CD14-positive monocyte (primary cell): ENCODE measurements around the gene SEH1L. TPM values are rescaled to one million over a fixed set of nuclear protein-coding genes. Genes with fewer than 3 reads are reported as not detected.

ENCODE experiments used
- DNase-seq, 3 donors: peaks; one replicate each; pipeline ENCODE4 v3.0.0-alpha.2; 2011 to 2022
- H2AFZ ChIP-seq: 2 replicates; pipeline ENCODE4 v1.6.0; 2012; ENCODE audit warnings: mild to moderate bottlenecking, low read depth, low read length, inconsistent platforms; ENCODE audit not compliant: insufficient read depth, poor library complexity, severe bottlenecking
- H3K27ac ChIP-seq, 2 donors: 1 replicate in 1 of 2; 2 replicates in 1 of 2; pipeline ENCODE4 v1.5.1; 2012 to 2013; ENCODE audit warnings: low read length in 2 of 2, control low read depth in 1 of 2, inconsistent platforms in 1 of 2, low read depth in 1 of 2, mild to moderate bottlenecking in 1 of 2
- H3K27me3 ChIP-seq, 2 donors: one replicate each; pipeline versions ENCODE4 v1.6.0 to v1.6.1; 2011 to 2013; ENCODE audit warnings: low read length in 2 of 2; ENCODE audit not compliant: control insufficient read depth in 2 of 2, insufficient read depth in 2 of 2
- H3K36me3 ChIP-seq, 2 donors: replicated peaks in 1 of 2; 1 replicate in 1 of 2; 2 replicates in 1 of 2; pipeline versions ENCODE4 v1.5.1 to v1.6.1; 2012 to 2013; ENCODE audit warnings: low read length in 2 of 2, control low read depth in 1 of 2, inconsistent platforms in 1 of 2, mild to moderate bottlenecking in 1 of 2; ENCODE audit not compliant: insufficient read depth in 2 of 2, control insufficient read depth in 1 of 2
- H3K4me1 ChIP-seq, 2 donors: 1 replicate in 1 of 2; 2 replicates in 1 of 2; pipeline versions ENCODE4 v1.5.1 to v1.6.1; 2012 to 2013; ENCODE audit warnings: low read length in 2 of 2, control low read depth in 1 of 2, inconsistent platforms in 1 of 2, mild to moderate bottlenecking in 1 of 2, moderate library complexity in 1 of 2; ENCODE audit not compliant: insufficient read depth in 2 of 2, control insufficient read depth in 1 of 2
- H3K4me2 ChIP-seq: replicated peaks from 2 replicates; pipeline ENCODE3; 2012; ENCODE audit warnings: low read length, moderate library complexity, mild to moderate bottlenecking; ENCODE audit not compliant: poor library complexity, severe bottlenecking; ENCODE audit errors: extremely low read depth
- H3K4me3 ChIP-seq, 3 experiments: fragments of 200-600 bp in 1 of 3; sonication (generic) in 1 of 3; replicated peaks in 1 of 3; 1 replicate in 2 of 3; 2 replicates in 1 of 3; pipeline ENCODE4 v1.5.1; 2011 to 2013; ENCODE audit warnings: low read length in 3 of 3, mild to moderate bottlenecking in 3 of 3, control low read depth in 2 of 3, low read depth in 2 of 3, inconsistent platforms in 1 of 3, moderate library complexity in 1 of 3
- H3K79me2 ChIP-seq: 2 replicates; pipeline ENCODE4 v1.6.0; 2012; ENCODE audit warnings: mild to moderate bottlenecking, control low read depth, inconsistent platforms, low read length, moderate library complexity; ENCODE audit not compliant: insufficient read depth
- H3K9ac ChIP-seq: 2 replicates; pipeline ENCODE4 v1.6.0; 2017; ENCODE audit warnings: low read length, mild to moderate bottlenecking; ENCODE audit not compliant: insufficient read depth, poor library complexity, severe bottlenecking
- H3K9me3 ChIP-seq, 2 donors: replicated peaks in 1 of 2; 1 replicate in 1 of 2; 2 replicates in 1 of 2; pipeline versions ENCODE4 v1.5.1 to v1.6.1; 2012 to 2013; ENCODE audit warnings: low read length in 2 of 2, control low read depth in 1 of 2; ENCODE audit not compliant: control insufficient read depth in 1 of 2, insufficient read depth in 1 of 2
- H4K20me1 ChIP-seq: 2 replicates; pipeline ENCODE4 v1.6.0; 2012; ENCODE audit warnings: mild to moderate bottlenecking, low read length, control low read depth, moderate library complexity; ENCODE audit not compliant: insufficient read depth
- H3K27ac Mint-ChIP-seq, 7 donors: one replicate each; pipeline ENCODE4 v1.8.0; 2020; ENCODE audit warnings: mild to moderate bottlenecking in 7 of 7, mixed read lengths in 7 of 7, moderate library complexity in 6 of 7, inconsistent platforms in 2 of 7
- H3K27me3 Mint-ChIP-seq, 3 donors: one replicate each; pipeline ENCODE4 v1.8.0; 2021 to 2022; ENCODE audit warnings: low read depth in 3 of 3, mild to moderate bottlenecking in 3 of 3, mixed read lengths in 3 of 3, moderate library complexity in 3 of 3, inconsistent platforms in 1 of 3
- H3K36me3 Mint-ChIP-seq, 2 donors: one replicate each; pipeline ENCODE4 v1.8.0; 2020; ENCODE audit warnings: mixed read lengths in 2 of 2, inconsistent platforms in 1 of 2, mild to moderate bottlenecking in 1 of 2
- H3K4me1 Mint-ChIP-seq: one replicate; pipeline ENCODE4 v1.8.0; 2020; ENCODE audit warnings: mild to moderate bottlenecking, mixed read lengths
- H3K4me3 Mint-ChIP-seq, 2 donors: one replicate each; pipeline ENCODE4 v1.8.0; 2020; ENCODE audit warnings: mild to moderate bottlenecking in 2 of 2, mixed read lengths in 2 of 2, moderate library complexity in 1 of 2
- H3K9me3 Mint-ChIP-seq, 7 donors: one replicate each; pipeline ENCODE4 v1.8.0; 2020 to 2022; ENCODE audit warnings: mixed read lengths in 7 of 7, mild to moderate bottlenecking in 6 of 7, moderate library complexity in 6 of 7, inconsistent platforms in 2 of 7
- CTCF ChIP-seq: fragments of 200-600 bp; IDR thresholded peaks from one replicate; pipeline ENCODE4 v1.8.0; 2022; ENCODE audit warnings: antibody characterized with exemption, mild to moderate bottlenecking
- WGBS: methylation state at CpG from one replicate; pipeline ENCODE4 v1.1.5; 2013; ENCODE audit warnings: missing lambda C conversion rate; ENCODE audit not compliant: insufficient coverage; 5-methylcytosine and 5-hydroxymethylcytosine counted together
- intact Hi-C, 2 donors: fragments of 100-400 bp; cut with micrococcal nuclease; formaldehyde crosslinking; loops; one replicate each; pipeline versions ENCODE4 v1.15.0 to v1.15.1; 2023
- polyA plus RNA-seq, 3 donors: library from polyadenylated mRNA; depleted of rRNA in 1 of 3; unstranded in 2 of 3; stranded (reverse) in 1 of 3; fragments of 300-500 nt in 2 of 3; fragments of >200 nt in 1 of 3; fragmentation: Illumina TruSeq in 2 of 3; gene quantifications; 1 replicate in 2 of 3; 2 replicates in 1 of 3; pipeline ENCODE4 v1.2.3, GENCODE V29; 2012 to 2021

Gene SEH1L
- polyA plus RNA-seq, 3 donors = 7.1 to 26.9 (median 25.9) TPM

DNA sequence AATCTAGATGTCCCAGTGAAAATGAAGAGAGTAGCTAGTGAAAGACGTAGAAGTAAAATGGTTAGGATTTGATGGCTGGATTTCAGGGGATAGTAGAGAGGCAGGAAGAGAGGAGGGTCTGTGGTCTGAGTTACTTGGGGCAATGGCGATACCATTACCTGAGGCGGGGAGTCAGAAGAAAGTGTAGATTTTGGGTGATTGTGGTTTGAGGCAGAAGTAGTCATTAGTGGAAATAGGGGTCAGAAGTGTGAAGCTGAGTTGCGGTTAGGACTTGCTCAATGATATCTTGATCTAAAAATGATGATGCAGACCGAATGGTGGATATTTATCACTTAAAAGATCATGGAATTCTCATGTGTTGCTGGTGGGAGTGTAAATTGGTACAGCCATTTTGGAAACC is 84.4 kb downstream of the SEH1L start:
- Mint-ChIP-seq H3K27ac (peak overlapping the region in 1 of 7 donors; percentile 4), H3K4me1 (no peaks in the 10 kb centered on the region), H3K27me3 (no peaks in the 10 kb centered on the region), H3K9me3 (no peaks in the 10 kb centered on the region), H3K36me3 (peaks cover 73 to 85% of the 10 kb centered on the region in 2 donors), H3K4me3 (no peak overlapping the region)
- H3K4me3 ChIP-seq = no peak overlapping the region
- no peak for TF ChIP-seq CTCF
- no peaks in the 10 kb centered on the region for H3K27me3 ChIP-seq
- H3K79me2 ChIP-seq = peaks cover 8% of the 10 kb centered on the region
- H3K36me3 ChIP-seq = peaks cover 72 to 98% of the 10 kb centered on the region in 2 donors
- no peak overlapping the region for H3K9ac ChIP-seq
- no peak for DNase-seq
- intact Hi-C loops = no loop called here
- H2AFZ ChIP-seq = no peak overlapping the region
- H3K9me3 ChIP-seq = no peaks in the 10 kb centered on the region
- no peaks in the 10 kb centered on the region for H3K4me1 ChIP-seq
- WGBS = 97% methylated on average over 5 of the region's 5 CpGs
- H3K27ac ChIP-seq = no peak overlapping the region
- peaks cover 3% of the 10 kb centered on the region for H4K20me1 ChIP-seq
- H3K4me2 ChIP-seq = no peak overlapping the region

- Histone ChIP-seq H3K9me3 (no peaks in the 10 kb centered on the region), H4K20me1 (peaks cover 3% of the 10 kb centered on the region), H3K79me2 (no peaks in the 10 kb centered on the region), H3K27ac (no peak overlapping the region), H3K36me3 (peaks cover 45 to 99% of the 10 kb centered on the region in 2 donors), H3K9ac (no peak overlapping the region), H3K27me3 (no peaks in the 10 kb centered on the region), H3K4me3 (no peak overlapping the region), H3K4me1 (no peaks in the 10 kb centered on the region), H2AFZ (no peak overlapping the region), H3K4me2 (no peak overlapping the region)
- no peak for TF ChIP-seq CTCF
- H3K27me3 Mint-ChIP-seq = peaks cover 0 to 2% (median 0%) of the 10 kb centered on the region in 3 donors
- 100% methylated on average over 1 of the region's 7 CpGs for WGBS
- H3K36me3 Mint-ChIP-seq = peaks cover 74 to 88% of the 10 kb centered on the region in 2 donors
- no peaks in the 10 kb centered on the region for H3K9me3 Mint-ChIP-seq
- intact Hi-C loops = no loop called here
- DNase-seq = no peak
- no peaks in the 10 kb centered on the region for H3K4me1 Mint-ChIP-seq
- H3K27ac Mint-ChIP-seq = peak overlapping the region in 2 of 7 donors; percentile 32 to 33
- no peak overlapping the region for H3K4me3 Mint-ChIP-seq
Measured at GRCh38 chr18:13035249-13035914, 87.6 kb downstream of the SEH1L start.
